ENCODE results near the gene RPE. TPM values are rescaled to one million over a fixed set of nuclear protein-coding genes. Genes with fewer than 3 reads are reported as not detected.

Gene RPE
- total RNA-seq, 4 donors from 2014 or later = 40.0 to 91.9 (median 59.6) TPM

- no peak for TF ChIP-seq POLR2A (IDR thresholded peaks at IDR 0.05)
- 80 to 84% methylated on average over 9 of the region's 9 CpGs for WGBS, 2 donors
- no peak overlapping the region for H3K4me3 ChIP-seq (ENCODE audit: low read depth, poor library complexity, severe bottlenecking)
- intact Hi-C loops (cut with DNase I; ENCODE audit: low total_unique reads) = loop anchor here (5.0 kb wide), 1 partner anchor 220 kb away; no protein-coding TSS in a partner anchor
- DNase-seq (ENCODE audit: low spot score in 2 of 2) = no peak
Observed at GRCh38 chr2:209976698-209977385, 25.6 kb upstream of the RPE start.

DNA sequence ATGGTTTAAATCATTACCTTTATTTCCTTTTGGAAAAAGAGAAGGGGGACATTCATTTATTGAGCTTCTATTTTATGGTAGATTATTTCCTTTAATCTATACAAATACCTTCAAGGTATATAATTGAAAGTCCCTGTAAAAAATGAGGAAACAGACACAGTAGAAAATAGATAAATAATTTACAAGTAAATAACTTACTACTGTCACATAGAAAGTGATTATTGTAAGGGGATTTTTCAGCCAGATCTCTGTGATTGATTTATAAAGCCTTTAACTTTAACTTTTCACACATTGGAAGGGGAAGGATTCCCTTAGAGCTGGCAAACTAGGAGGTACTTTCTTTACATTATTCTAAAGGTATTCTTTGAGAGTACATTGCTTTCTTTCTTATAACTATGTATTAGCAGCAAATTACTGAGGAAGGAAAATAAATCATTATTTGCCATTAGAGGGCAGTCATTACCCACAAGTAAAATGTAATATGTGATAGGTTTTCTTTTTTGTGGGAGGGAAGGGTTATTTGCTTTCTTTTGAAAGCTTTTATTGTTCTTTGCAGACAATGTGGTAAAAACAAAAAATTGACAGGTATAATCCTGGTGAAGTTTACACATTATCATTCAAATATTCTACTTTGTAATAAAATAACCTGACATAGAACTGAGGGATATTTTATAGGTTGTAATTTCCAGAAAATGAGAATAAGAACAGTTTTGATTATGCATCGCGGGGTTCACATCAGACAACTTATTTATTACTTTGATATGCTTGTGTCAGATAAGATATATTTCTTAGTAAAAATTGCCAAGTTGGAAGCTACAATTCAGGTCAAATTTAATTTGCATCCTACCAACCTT lies 24.8 kb upstream of the RPE start:
- H3K4me3 ChIP-seq (ENCODE audit: low read depth, poor library complexity, severe bottlenecking) = no peak overlapping the region
- intact Hi-C loops (cut with DNase I; ENCODE audit: low total_unique reads) = loop anchor here (5.0 kb wide), 1 partner anchor 220 kb away; no protein-coding TSS in a partner anchor
- TF ChIP-seq, protein P1, sequence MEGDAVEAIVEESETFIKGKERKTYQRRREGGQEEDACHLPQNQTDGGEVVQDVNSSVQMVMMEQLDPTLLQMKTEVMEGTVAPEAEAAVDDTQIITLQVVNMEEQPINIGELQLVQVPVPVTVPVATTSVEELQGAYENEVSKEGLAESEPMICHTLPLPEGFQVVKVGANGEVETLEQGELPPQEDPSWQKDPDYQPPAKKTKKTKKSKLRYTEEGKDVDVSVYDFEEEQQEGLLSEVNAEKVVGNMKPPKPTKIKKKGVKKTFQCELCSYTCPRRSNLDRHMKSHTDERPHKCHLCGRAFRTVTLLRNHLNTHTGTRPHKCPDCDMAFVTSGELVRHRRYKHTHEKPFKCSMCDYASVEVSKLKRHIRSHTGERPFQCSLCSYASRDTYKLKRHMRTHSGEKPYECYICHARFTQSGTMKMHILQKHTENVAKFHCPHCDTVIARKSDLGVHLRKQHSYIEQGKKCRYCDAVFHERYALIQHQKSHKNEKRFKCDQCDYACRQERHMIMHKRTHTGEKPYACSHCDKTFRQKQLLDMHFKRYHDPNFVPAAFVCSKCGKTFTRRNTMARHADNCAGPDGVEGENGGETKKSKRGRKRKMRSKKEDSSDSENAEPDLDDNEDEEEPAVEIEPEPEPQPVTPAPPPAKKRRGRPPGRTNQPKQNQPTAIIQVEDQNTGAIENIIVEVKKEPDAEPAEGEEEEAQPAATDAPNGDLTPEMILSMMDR (IDR thresholded peaks at IDR 0.05) = no peak
- TF ChIP-seq POLR2A (IDR thresholded peaks at IDR 0.05) = no peak
- no peak for DNase-seq (ENCODE audit: low spot score in 2 of 2)
- WGBS, 2 donors = 87 to 92% methylated on average over 2 of the region's 2 CpGs

- TF ChIP-seq POLR2A (IDR thresholded peaks at IDR 0.05) = no peak
- TF ChIP-seq, protein P1 (IDR thresholded peaks at IDR 0.05) = no peak
- DNase-seq (ENCODE audit: low spot score in 2 of 2) = no peak
- intact Hi-C loops (cut with DNase I; ENCODE audit: low total_unique reads) = no loop called here
- H3K4me3 ChIP-seq (ENCODE audit: low read depth, poor library complexity, severe bottlenecking) = no peak overlapping the region
- 90 to 94% methylated on average over 2 of the region's 2 CpGs for WGBS, 2 donors
Observed at GRCh38 chr2:209984291-209984690, 18.1 kb upstream of the RPE start.

DNA sequence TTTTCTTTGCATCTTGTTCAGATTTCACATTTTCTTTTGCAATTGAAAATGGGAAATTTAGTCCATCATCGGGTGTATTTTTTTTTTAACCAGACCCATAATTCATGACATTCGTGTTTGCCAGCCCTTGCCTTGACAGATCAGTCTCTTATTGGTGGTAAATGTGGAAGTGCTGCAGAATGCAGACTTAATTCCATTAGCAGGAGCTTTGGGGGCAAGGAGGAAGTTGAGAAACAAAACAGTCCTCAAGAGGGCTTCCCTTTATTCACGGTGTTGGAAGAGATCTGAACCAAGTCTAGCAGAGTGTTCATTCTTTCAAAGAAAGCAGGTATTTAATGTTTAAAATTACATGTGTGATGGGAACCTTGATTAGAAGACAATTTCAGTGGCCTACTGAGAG lies 16.6 kb upstream of the RPE start:
- whole genome bisulfite sequencing, 2 donors = 71 to 72% methylated on average over 3 of the region's 3 CpGs
- TF ChIP-seq POLR2A (IDR thresholded peaks at IDR 0.05) = no peak
- TF ChIP-seq, protein P1 (IDR thresholded peaks at IDR 0.05) = no peak
- no peak overlapping the region for H3K4me3 ChIP-seq (ENCODE audit: low read depth, poor library complexity, severe bottlenecking)
- intact Hi-C loops (cut with DNase I; ENCODE audit: low total_unique reads) = no loop called here
- DNase-seq (ENCODE audit: low spot score in 2 of 2) = no peak

DNA sequence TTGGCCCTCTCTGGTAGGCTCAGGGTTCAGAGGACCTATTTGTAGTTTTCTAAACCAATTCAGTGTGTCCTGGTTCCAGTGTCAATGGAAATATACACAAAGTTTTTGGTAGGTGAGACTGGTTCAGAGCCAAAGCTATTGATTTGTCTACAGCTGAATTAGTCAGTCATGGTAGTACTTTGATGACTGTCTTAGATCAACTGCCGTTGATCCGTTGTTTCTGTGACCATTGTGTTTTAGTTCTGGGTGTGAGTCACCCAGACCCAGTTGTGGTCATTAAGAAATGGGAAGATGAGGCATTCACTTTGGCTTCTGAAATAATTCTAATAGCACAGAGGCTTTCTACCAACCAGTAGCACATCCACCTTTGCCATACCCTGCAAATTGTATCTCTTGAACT lies 16.0 kb upstream of the RPE start:
- intact Hi-C loops (cut with DNase I; ENCODE audit: low total_unique reads) = no loop called here
- 80 to 94% methylated on average over 2 of the region's 2 CpGs for WGBS, 2 donors

DNA sequence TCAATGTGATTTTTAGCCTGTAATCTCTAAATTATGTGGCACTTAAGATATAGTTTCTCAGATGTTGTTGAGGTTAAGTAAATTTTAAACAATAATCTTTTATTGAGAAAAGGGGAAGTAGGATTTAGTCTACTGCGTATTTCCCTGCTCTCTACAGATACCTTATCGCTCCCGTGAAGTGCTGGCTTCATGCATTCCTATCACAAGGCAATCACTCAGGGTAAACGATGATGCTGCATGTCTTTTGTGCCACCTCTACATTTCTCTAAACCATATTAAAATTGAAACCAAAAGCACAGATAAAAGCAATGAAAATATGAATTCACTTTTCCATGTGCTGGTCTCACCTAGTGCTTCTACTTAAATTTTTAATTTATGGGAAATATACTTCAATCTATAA lies 14.4 kb upstream of the RPE start:
- 86 to 88% methylated on average over 4 of the region's 4 CpGs for WGBS, 2 donors
- intact Hi-C loops (cut with DNase I; ENCODE audit: low total_unique reads) = no loop called here
- TF ChIP-seq, protein P1 (IDR thresholded peaks at IDR 0.05) = no peak
- TF ChIP-seq POLR2A (IDR thresholded peaks at IDR 0.05) = no peak
- no peak for DNase-seq (ENCODE audit: low spot score in 2 of 2)
- H3K4me3 ChIP-seq (ENCODE audit: low read depth, poor library complexity, severe bottlenecking) = no peak overlapping the region

More for the DNA sequence above, 16.0 kb upstream of the RPE start:
- no peak for DNase-seq (ENCODE audit: low spot score in 2 of 2)
- H3K4me3 ChIP-seq (ENCODE audit: low read depth, poor library complexity, severe bottlenecking) = no peak overlapping the region
- no peak for TF ChIP-seq POLR2A (IDR thresholded peaks at IDR 0.05)
- TF ChIP-seq, protein P1 (IDR thresholded peaks at IDR 0.05) = no peak

All from lower leg skin (tissue), 4 donors.